Measurements from ENCODE around the gene TEC. TPM values are rescaled to one million over a fixed set of nuclear protein-coding genes. Genes with fewer than 3 reads are reported as not detected.

TEC gene
- polyA plus RNA-seq, 1 donor (not counting 4 experiments of a cell fraction or from before 2014, with no cell fraction given), result 0.39 TPM

- Histone ChIP-seq H2AFZ (ENCODE audit: control insufficient read depth, low read length) (no peak overlapping the region), H3K4me2 (ENCODE audit: control insufficient read depth, extremely low read depth, insufficient read depth, low read depth, low read length) (no peak overlapping the region), H3K9me1 (ENCODE audit: control insufficient read depth, extremely low read depth, insufficient read depth, low read length) (peaks cover 2% of the 10 kb centered on the region), H3K4me1 (ENCODE audit: control insufficient read depth, extremely low read depth, insufficient read depth, low read length) (peaks cover 14% of the 10 kb centered on the region), H3K27ac (ENCODE audit: control insufficient read depth, insufficient read depth, low read length) (no peak overlapping the region), H3K9me3 (ENCODE audit: control insufficient read depth, low read depth, low read length) (no peaks in the 10 kb centered on the region), H3K9ac (ENCODE audit: control insufficient read depth, extremely low read depth, insufficient read depth, low read length) (no peak overlapping the region), H3K4me3 (ENCODE audit: control insufficient read depth in 2 of 3, extremely low read depth in 1 of 3, insufficient read depth in 2 of 3, low read depth in 1 of 3, low read length in 3 of 3) (no peak overlapping the region), H4K20me1 (ENCODE audit: control insufficient read depth, extremely low read depth, insufficient read depth, low read length) (no peaks in the 10 kb centered on the region), H3K36me3 (ENCODE audit: control insufficient read depth in 2 of 2, extremely low read depth in 1 of 2, insufficient read depth in 2 of 2, low read length in 2 of 2) (no peaks in the 10 kb centered on the region), H3K79me2 (ENCODE audit: control insufficient read depth, insufficient read depth, low read length) (no peaks in the 10 kb centered on the region), H3K27me3 (ENCODE audit: control insufficient read depth, extremely low read depth, insufficient read depth, low read length) (no peaks in the 10 kb centered on the region)
- FAIRE-seq (no peak), DNase-seq (ENCODE audit: low read depth, low spot score) (no peak)
- TF ChIP-seq, protein P1, sequence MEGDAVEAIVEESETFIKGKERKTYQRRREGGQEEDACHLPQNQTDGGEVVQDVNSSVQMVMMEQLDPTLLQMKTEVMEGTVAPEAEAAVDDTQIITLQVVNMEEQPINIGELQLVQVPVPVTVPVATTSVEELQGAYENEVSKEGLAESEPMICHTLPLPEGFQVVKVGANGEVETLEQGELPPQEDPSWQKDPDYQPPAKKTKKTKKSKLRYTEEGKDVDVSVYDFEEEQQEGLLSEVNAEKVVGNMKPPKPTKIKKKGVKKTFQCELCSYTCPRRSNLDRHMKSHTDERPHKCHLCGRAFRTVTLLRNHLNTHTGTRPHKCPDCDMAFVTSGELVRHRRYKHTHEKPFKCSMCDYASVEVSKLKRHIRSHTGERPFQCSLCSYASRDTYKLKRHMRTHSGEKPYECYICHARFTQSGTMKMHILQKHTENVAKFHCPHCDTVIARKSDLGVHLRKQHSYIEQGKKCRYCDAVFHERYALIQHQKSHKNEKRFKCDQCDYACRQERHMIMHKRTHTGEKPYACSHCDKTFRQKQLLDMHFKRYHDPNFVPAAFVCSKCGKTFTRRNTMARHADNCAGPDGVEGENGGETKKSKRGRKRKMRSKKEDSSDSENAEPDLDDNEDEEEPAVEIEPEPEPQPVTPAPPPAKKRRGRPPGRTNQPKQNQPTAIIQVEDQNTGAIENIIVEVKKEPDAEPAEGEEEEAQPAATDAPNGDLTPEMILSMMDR (optimal IDR thresholded peaks at IDR 0.05 in 1 of 3, IDR thresholded peaks at IDR 0.05 in 1 of 3, conservative IDR thresholded peaks at IDR 0.05 in 1 of 3; ENCODE audit: extremely low read depth in 1 of 3, insufficient read depth in 2 of 3, low read length in 3 of 3), result no peak
- TF ChIP-seq EZH2 (IDR thresholded peaks at IDR 0.05; ENCODE audit: low read length), result no peak
- dilution Hi-C loops (cut with MboI; ENCODE audit: extremely low pct_ligation_motif_present, low sequenced_read_pairs), result no loop called here
Observed at GRCh38 chr4:48225368-48226141, 44.1 kb downstream of the TEC start.

DNA sequence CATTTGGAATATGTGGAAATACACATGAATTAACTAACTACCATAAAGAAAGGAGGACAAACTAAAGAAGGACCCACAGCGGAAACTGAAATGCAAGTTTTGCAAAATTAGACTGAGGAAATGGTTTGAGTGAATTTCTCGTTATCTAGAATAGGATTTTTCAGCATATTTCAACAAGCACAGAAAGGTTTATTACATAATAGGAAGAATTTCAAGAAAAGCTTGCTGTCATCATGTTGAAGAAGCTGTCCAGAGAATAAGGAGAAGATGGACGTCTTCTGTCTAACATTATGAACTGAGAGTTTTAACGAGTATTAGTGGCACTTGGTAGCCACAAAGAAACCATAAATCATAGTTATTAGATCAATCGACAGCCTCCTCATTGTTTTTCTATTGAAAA is 45.0 kb downstream of the TEC start:
- H3K36me3 ChIP-seq (ENCODE audit: control insufficient read depth in 2 of 2, extremely low read depth in 1 of 2, insufficient read depth in 2 of 2, low read length in 2 of 2), result no peaks in the 10 kb centered on the region
- peaks cover 2% of the 10 kb centered on the region for H3K9me1 ChIP-seq (ENCODE audit: control insufficient read depth, extremely low read depth, insufficient read depth, low read length)
- H3K4me2 ChIP-seq (ENCODE audit: control insufficient read depth, extremely low read depth, insufficient read depth, low read depth, low read length), result no peak overlapping the region
- no peak for FAIRE-seq
- no peak overlapping the region for H3K4me3 ChIP-seq (ENCODE audit: control insufficient read depth in 2 of 3, extremely low read depth in 1 of 3, insufficient read depth in 2 of 3, low read depth in 1 of 3, low read length in 3 of 3)
- H3K27me3 ChIP-seq (ENCODE audit: control insufficient read depth, extremely low read depth, insufficient read depth, low read length), result no peaks in the 10 kb centered on the region
- H3K79me2 ChIP-seq (ENCODE audit: control insufficient read depth, insufficient read depth, low read length), result no peaks in the 10 kb centered on the region
- no peaks in the 10 kb centered on the region for H3K9me3 ChIP-seq (ENCODE audit: control insufficient read depth, low read depth, low read length)
- TF ChIP-seq EZH2 (IDR thresholded peaks at IDR 0.05; ENCODE audit: low read length), result no peak
- TF ChIP-seq, protein P1 (optimal IDR thresholded peaks at IDR 0.05 in 1 of 3, IDR thresholded peaks at IDR 0.05 in 1 of 3, conservative IDR thresholded peaks at IDR 0.05 in 1 of 3; ENCODE audit: extremely low read depth in 1 of 3, insufficient read depth in 2 of 3, low read length in 3 of 3), result no peak
- H2AFZ ChIP-seq (ENCODE audit: control insufficient read depth, low read length), result no peak overlapping the region
- no peak overlapping the region for H3K27ac ChIP-seq (ENCODE audit: control insufficient read depth, insufficient read depth, low read length)
- H3K9ac ChIP-seq (ENCODE audit: control insufficient read depth, extremely low read depth, insufficient read depth, low read length), result no peak overlapping the region
- peaks cover 14% of the 10 kb centered on the region for H3K4me1 ChIP-seq (ENCODE audit: control insufficient read depth, extremely low read depth, insufficient read depth, low read length)
- dilution Hi-C loops (cut with MboI; ENCODE audit: extremely low pct_ligation_motif_present, low sequenced_read_pairs), result no loop called here
- DNase-seq (ENCODE audit: low read depth, low spot score), result no peak
- no peaks in the 10 kb centered on the region for H4K20me1 ChIP-seq (ENCODE audit: control insufficient read depth, extremely low read depth, insufficient read depth, low read length)

Measured in keratinocyte (primary cell).